Kidney capillary endothelial cell (primary cell): Measurements from ENCODE around the gene GSTM2.

Experiments used
- DNase-seq: peaks from one replicate; pipeline ENCODE4 v3.0.0-alpha.2; 2018; ENCODE audit warnings: low spot score

Gene GSTM2

GRCh38 chr1:109716121-109716520, 48.3 kb downstream of the GSTM2 start:
- DNase-seq = no peak

GRCh38 chr1:109716570-109717090, 48.8 kb downstream of the GSTM2 start:
- DNase-seq = no peak

- DNase-seq = no peak
These were observed 49.9 kb downstream of the GSTM2 start for GRCh38 chr1:109717729-109718128.

- no peak for DNase-seq
These were observed 50.6 kb downstream of the GSTM2 start for GRCh38 chr1:109718495-109718894.

- DNase-seq = peak; percentile 14
These were observed 51.5 kb downstream of the GSTM2 start for GRCh38 chr1:109719337-109719837.

GRCh38 chr1:109721042-109721441, 53.2 kb downstream of the GSTM2 start:
- no peak for DNase-seq

- DNase-seq = no peak
These were observed 54.1 kb downstream of the GSTM2 start for GRCh38 chr1:109721971-109722370.

GRCh38 chr1:109722908-109723691, 55.2 kb downstream of the GSTM2 start:
- DNase-seq = no peak
